Naive thymus-derived CD4-positive, alpha-beta T cell (primary cell): ENCODE results near the gene EYS. TPM values are rescaled to one million over a fixed set of nuclear protein-coding genes. Genes with fewer than 3 reads are reported as not detected.

Experiments used
- ATAC-seq: fragments of 150-1000 bp; cut with Tn5 transposase; 2 replicates; pipeline ENCODE4 v1.10.0; 2021; ENCODE audit warnings: mild to moderate bottlenecking, moderate library complexity
- CTCF ChIA-PET: fragments of 350-600 bp; sonication (Branson Sonifier 250); formaldehyde crosslinking; loops from one replicate; lab custom pipeline; 2021; ENCODE audit warnings: antibody characterized with exemption; lab: Charles Lee
- POLR2A ChIA-PET: fragments of 350-600 bp; sonication (Branson Sonifier 250); formaldehyde crosslinking; loops from one replicate; lab custom pipeline; 2021; ENCODE audit warnings: antibody characterized with exemption, inconsistent platforms; lab: Charles Lee
- DNase-seq, 9 donors: peaks; one replicate each; pipeline versions ENCODE4 v3.0.0 to v3.0.0-alpha.2; 2020 to 2022; ENCODE audit warnings: mixed read lengths in 1 of 9
- H3K27ac ChIP-seq: one replicate; pipeline ENCODE4 v1.7.0; 2013; ENCODE audit warnings: mild to moderate bottlenecking, low read depth, low read length, moderate library complexity
- H3K27me3 ChIP-seq, 2 donors: one replicate each; pipeline ENCODE4 v1.7.0; 2013; ENCODE audit warnings: low read length in 2 of 2, mild to moderate bottlenecking in 2 of 2, moderate library complexity in 2 of 2; ENCODE audit not compliant: control insufficient read depth in 2 of 2, insufficient read depth in 2 of 2
- H3K36me3 ChIP-seq, 3 experiments: 1 replicate in 2 of 3; 2 replicates in 1 of 3; pipeline ENCODE4 v1.7.0; 2013; ENCODE audit warnings: low read length in 3 of 3, mild to moderate bottlenecking in 3 of 3, moderate library complexity in 1 of 3; ENCODE audit not compliant: insufficient read depth in 3 of 3, control insufficient read depth in 2 of 3
- H3K4me1 ChIP-seq, 2 donors: one replicate each; pipeline ENCODE4 v1.7.0; 2013; ENCODE audit warnings: low read length in 2 of 2, mild to moderate bottlenecking in 2 of 2, moderate library complexity in 1 of 2; ENCODE audit not compliant: control insufficient read depth in 2 of 2, insufficient read depth in 2 of 2
- H3K4me3 ChIP-seq: 2 replicates; pipeline ENCODE4 v1.7.0; 2013; ENCODE audit warnings: mild to moderate bottlenecking, low read length
- H3K9me3 ChIP-seq, 3 experiments: 1 replicate in 2 of 3; 2 replicates in 1 of 3; pipeline ENCODE4 v1.7.0; 2013; ENCODE audit warnings: low read length in 3 of 3; ENCODE audit not compliant: control insufficient read depth in 2 of 3
- H3K27ac Mint-ChIP-seq, 9 donors: one replicate each; pipeline ENCODE4 v1.8.0; 2020 to 2022; ENCODE audit warnings: mixed read lengths in 9 of 9, mild to moderate bottlenecking in 8 of 9, moderate library complexity in 5 of 9, inconsistent platforms in 2 of 9
- H3K27me3 Mint-ChIP-seq, 5 donors: one replicate each; pipeline ENCODE4 v1.8.0; 2021 to 2022; ENCODE audit warnings: mixed read lengths in 5 of 5, mild to moderate bottlenecking in 1 of 5
- H3K36me3 Mint-ChIP-seq, 5 donors: one replicate each; pipeline ENCODE4 v1.8.0; 2020 to 2022; ENCODE audit warnings: mixed read lengths in 5 of 5, mild to moderate bottlenecking in 3 of 5, inconsistent platforms in 1 of 5
- H3K4me1 Mint-ChIP-seq, 7 donors: one replicate each; pipeline ENCODE4 v1.8.0; 2020 to 2022; ENCODE audit warnings: mixed read lengths in 7 of 7, mild to moderate bottlenecking in 3 of 7, inconsistent platforms in 1 of 7
- H3K4me3 Mint-ChIP-seq, 10 donors: one replicate each; pipeline ENCODE4 v1.8.0; 2020 to 2022; ENCODE audit warnings: mild to moderate bottlenecking in 10 of 10, mixed read lengths in 10 of 10, moderate library complexity in 6 of 10, inconsistent platforms in 2 of 10
- H3K9me3 Mint-ChIP-seq, 11 donors: one replicate each; pipeline ENCODE4 v1.8.0; 2020 to 2022; ENCODE audit warnings: mixed read lengths in 11 of 11, mild to moderate bottlenecking in 4 of 11, inconsistent platforms in 1 of 11, moderate library complexity in 1 of 11
- intact Hi-C, 2 donors: fragments of 100-400 bp; cut with micrococcal nuclease; formaldehyde crosslinking; loops; one replicate each; pipeline ENCODE4 v1.15.1; 2023
- polyA plus RNA-seq, 2 donors: library from polyadenylated mRNA; unstranded; fragments of 300-500 nt; fragmentation: Illumina TruSeq; gene quantifications; one replicate each; pipeline ENCODE4 v1.2.3, GENCODE V29; 2021
- total RNA-seq, 6 experiments: library from RNA in 5 of 6; stranded (reverse) in 5 of 6; gene quantifications; 1 replicate in 5 of 6; 2 replicates in 1 of 6; pipeline ENCODE4 v1.2.3 and lab custom pipeline; 2021 to 2026

The EYS gene
- total and polyA plus RNA-seq, 7 experiments from 2014 or later: 0.07 to 0.21 (median 0.13) TPM; not detected in 4

DNA sequence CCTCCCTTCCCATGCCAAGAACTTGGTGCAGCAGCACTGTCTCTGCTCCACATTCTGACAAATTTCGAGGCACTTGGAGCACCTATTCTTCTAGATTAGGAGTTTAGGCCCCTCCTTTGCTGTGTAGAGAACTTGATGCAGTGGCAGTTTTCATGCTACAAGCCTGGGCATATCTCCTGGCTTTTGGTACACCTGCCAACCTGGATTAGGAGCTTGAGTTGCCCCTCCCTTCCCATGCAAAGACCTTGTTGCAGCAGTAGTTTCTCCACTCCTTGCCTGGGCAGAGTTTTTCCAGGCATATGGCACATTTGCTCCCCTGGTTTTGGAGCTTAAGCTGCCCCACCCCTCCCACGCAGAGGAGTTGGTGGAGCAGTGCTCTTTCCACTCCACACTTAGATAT lies 956.1 kb downstream of the EYS start:
- H3K4me1 Mint-ChIP-seq: no peaks in the 10 kb centered on the region
- H3K36me3 Mint-ChIP-seq: no peaks in the 10 kb centered on the region
- H3K27ac Mint-ChIP-seq: no peak overlapping the region
- no peaks in the 10 kb centered on the region for H3K27me3 ChIP-seq
- ATAC-seq: no peak
- CTCF ChIA-PET: no interaction called here
- H3K36me3 ChIP-seq: no peaks in the 10 kb centered on the region
- no peak overlapping the region for H3K27ac ChIP-seq
- DNase-seq: no peak
- intact Hi-C loops: no loop called here
- H3K4me3 ChIP-seq: no peak overlapping the region
- POLR2A ChIA-PET: no interaction called here
- peaks cover 0 to 24% (median 6%) of the 10 kb centered on the region in 11 donors for H3K9me3 Mint-ChIP-seq
- H3K4me1 ChIP-seq: no peaks in the 10 kb centered on the region
- H3K27me3 Mint-ChIP-seq: no peaks in the 10 kb centered on the region
- no peak overlapping the region for H3K4me3 Mint-ChIP-seq
- H3K9me3 ChIP-seq: peaks cover 0 to 3% (median 0%) of the 10 kb centered on the region in 3 experiments

DNA sequence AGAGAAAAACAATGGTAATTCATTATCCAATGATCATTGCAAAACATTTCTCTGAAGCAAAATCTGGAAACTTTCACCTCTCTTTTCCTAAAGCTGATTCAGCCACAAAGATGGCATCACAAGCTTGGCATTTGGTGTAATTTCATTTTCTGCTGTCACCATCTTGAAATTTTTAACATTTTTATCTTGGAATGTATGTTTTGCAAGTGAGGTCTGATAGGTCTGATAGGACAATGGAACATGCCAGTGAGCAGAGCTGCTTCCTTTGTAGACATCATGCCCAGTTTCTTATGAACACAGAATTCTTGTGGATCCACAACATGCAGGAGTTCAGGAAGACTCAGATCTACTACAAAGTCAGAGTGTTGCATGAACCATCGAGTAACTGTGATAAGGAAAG lies 969.6 kb downstream of the EYS start:
- H3K9me3 ChIP-seq: no peaks in the 10 kb centered on the region
- ATAC-seq: no peak
- no peak overlapping the region for H3K27ac ChIP-seq
- H3K4me1 ChIP-seq: no peaks in the 10 kb centered on the region
- no peaks in the 10 kb centered on the region for H3K4me1 Mint-ChIP-seq
- H3K27me3 ChIP-seq: no peaks in the 10 kb centered on the region
- intact Hi-C loops: no loop called here
- ChIA-PET CTCF (no interaction called here), POLR2A (no interaction called here)
- no peak overlapping the region for H3K4me3 Mint-ChIP-seq
- H3K9me3 Mint-ChIP-seq: peaks cover 0 to 8% (median 1%) of the 10 kb centered on the region in 11 donors
- H3K36me3 ChIP-seq: no peaks in the 10 kb centered on the region
- DNase-seq: no peak
- no peak overlapping the region for H3K27ac Mint-ChIP-seq
- H3K4me3 ChIP-seq: no peak overlapping the region
- H3K27me3 Mint-ChIP-seq: no peaks in the 10 kb centered on the region
- H3K36me3 Mint-ChIP-seq: no peaks in the 10 kb centered on the region

DNA sequence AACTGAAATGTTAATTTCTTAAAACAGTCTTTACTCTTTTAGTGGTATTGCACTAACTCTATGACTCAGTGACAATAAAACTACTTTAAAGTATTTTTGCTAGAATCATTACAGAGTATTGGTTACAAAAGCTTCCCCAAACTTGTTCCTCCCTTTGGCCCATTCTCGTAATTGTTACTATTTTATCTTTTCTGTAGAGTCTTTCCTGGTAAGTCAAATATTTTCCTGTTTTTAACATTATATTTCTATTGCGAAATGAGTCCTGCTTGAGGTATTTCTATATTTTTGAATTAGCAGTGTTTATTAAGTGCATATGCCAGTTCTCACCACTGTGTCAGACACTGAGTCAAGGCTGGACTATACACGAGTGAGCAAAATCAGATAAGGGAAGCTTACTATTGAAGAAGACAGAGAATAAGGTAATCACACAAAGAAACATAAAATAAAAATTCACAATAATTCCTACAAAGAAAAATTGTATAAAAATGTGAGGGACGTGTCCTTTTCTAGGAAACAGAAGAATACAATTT lies 970.5 kb downstream of the EYS start:
- ATAC-seq: no peak
- no peak for DNase-seq
- Mint-ChIP-seq H3K4me3 (no peak overlapping the region), H3K9me3 (peaks cover 0 to 10% (median 4%) of the 10 kb centered on the region in 11 donors), H3K27ac (no peak overlapping the region), H3K36me3 (no peaks in the 10 kb centered on the region), H3K27me3 (no peaks in the 10 kb centered on the region), H3K4me1 (no peaks in the 10 kb centered on the region)
- H3K4me1 ChIP-seq: no peaks in the 10 kb centered on the region
- intact Hi-C loops: no loop called here
- ChIA-PET POLR2A (no interaction called here), CTCF (no interaction called here)
- no peak overlapping the region for H3K4me3 ChIP-seq
- no peak overlapping the region for H3K27ac ChIP-seq
- no peaks in the 10 kb centered on the region for H3K9me3 ChIP-seq
- no peaks in the 10 kb centered on the region for H3K36me3 ChIP-seq
- H3K27me3 ChIP-seq: no peaks in the 10 kb centered on the region

DNA sequence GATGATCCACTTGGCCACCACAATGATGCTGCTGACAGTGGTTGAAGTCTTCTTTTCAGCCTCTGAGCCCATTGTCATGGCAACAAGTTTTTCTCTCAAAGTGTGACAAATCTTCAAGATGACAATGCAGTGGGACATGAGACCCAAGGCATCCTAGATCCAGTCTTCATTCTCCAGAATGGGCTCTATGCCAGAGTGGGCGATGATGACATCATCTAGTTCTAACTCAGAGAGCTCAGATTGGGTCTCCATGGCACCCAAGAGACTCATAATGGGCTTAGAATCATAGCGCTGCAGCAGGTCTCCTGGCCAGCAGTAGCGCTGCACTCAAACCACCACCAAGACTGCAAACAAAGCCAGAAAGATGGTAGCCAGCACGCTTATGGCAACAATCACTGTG lies 973.6 kb downstream of the EYS start:
- no peaks in the 10 kb centered on the region for H3K4me1 Mint-ChIP-seq
- POLR2A ChIA-PET: no interaction called here

DNA sequence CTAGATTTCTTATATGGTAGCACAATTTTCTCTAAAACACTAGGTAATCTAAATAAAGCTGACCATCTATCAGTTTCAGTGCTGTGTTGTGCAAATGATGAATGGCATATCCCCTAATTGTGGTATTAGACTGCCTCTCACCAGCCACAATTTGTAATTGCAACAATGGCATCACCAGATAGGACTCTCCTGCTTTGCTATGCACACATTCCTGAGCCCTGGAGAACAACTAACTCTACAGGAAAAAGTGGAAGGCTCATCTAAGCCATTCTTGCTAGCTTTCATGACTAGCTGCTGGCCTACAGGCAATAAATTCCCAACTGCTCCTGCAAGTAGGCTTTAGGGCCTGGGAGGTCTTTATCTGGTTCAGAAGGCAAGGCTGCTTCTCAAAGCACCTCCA lies 974.1 kb downstream of the EYS start:
- Histone ChIP-seq H3K9me3 (no peaks in the 10 kb centered on the region), H3K4me1 (no peaks in the 10 kb centered on the region), H3K4me3 (no peak overlapping the region), H3K27me3 (no peaks in the 10 kb centered on the region), H3K27ac (no peak overlapping the region), H3K36me3 (no peaks in the 10 kb centered on the region)
- DNase-seq (no peak), ATAC-seq (no peak)
- CTCF ChIA-PET: no interaction called here
- H3K9me3 Mint-ChIP-seq: peaks cover 0 to 14% (median 7%) of the 10 kb centered on the region in 11 donors
- no peaks in the 10 kb centered on the region for H3K36me3 Mint-ChIP-seq
- no peak overlapping the region for H3K4me3 Mint-ChIP-seq
- POLR2A ChIA-PET: no interaction called here
- H3K27ac Mint-ChIP-seq: no peak overlapping the region
- H3K27me3 Mint-ChIP-seq: no peaks in the 10 kb centered on the region
- intact Hi-C loops: no loop called here
- no peaks in the 10 kb centered on the region for H3K4me1 Mint-ChIP-seq

More for the DNA sequence above, 973.6 kb downstream of the EYS start:
- H3K9me3 Mint-ChIP-seq: peaks cover 0 to 14% (median 8%) of the 10 kb centered on the region in 11 donors
- Histone ChIP-seq H3K27ac (no peak overlapping the region), H3K9me3 (no peaks in the 10 kb centered on the region), H3K36me3 (no peaks in the 10 kb centered on the region), H3K27me3 (no peaks in the 10 kb centered on the region), H3K4me1 (no peaks in the 10 kb centered on the region), H3K4me3 (no peak overlapping the region)
- no peak for DNase-seq
- no peak overlapping the region for H3K27ac Mint-ChIP-seq
- CTCF ChIA-PET: no interaction called here
- intact Hi-C loops: no loop called here
- no peak overlapping the region for H3K4me3 Mint-ChIP-seq
- no peaks in the 10 kb centered on the region for H3K36me3 Mint-ChIP-seq
- no peak for ATAC-seq
- no peaks in the 10 kb centered on the region for H3K27me3 Mint-ChIP-seq

DNA sequence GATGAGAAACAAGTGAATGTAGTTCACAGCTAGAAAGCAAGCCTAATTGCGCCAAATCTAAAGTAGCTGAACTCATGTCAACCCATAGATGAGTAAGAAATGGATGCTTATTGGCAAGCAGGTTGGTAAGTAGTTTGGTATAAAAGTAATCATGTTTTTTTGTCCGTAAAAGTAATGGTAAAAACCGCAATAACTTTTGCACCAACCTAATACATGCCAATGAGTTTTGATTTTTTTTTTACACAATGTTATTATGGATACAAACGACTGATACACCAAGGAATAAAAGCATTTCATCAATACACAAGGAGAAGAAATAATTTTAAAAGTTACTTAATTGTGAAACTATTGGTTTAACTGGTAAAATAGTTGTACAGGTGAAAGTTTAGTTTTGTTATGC lies 977.5 kb downstream of the EYS start:
- Mint-ChIP-seq H3K9me3 (peaks cover 0 to 16% (median 8%) of the 10 kb centered on the region in 11 donors), H3K4me3 (no peak overlapping the region), H3K36me3 (no peaks in the 10 kb centered on the region), H3K27me3 (no peaks in the 10 kb centered on the region), H3K27ac (no peak overlapping the region), H3K4me1 (no peaks in the 10 kb centered on the region)
- no peaks in the 10 kb centered on the region for H3K9me3 ChIP-seq
- CTCF ChIA-PET: no interaction called here
- POLR2A ChIA-PET: no interaction called here
- H3K4me3 ChIP-seq: no peak overlapping the region
- H3K27ac ChIP-seq: no peak overlapping the region
- intact Hi-C loops: no loop called here
- DNase-seq: no peak
- H3K36me3 ChIP-seq: no peaks in the 10 kb centered on the region
- ATAC-seq: no peak
- H3K27me3 ChIP-seq: no peaks in the 10 kb centered on the region
- H3K4me1 ChIP-seq: no peaks in the 10 kb centered on the region

DNA sequence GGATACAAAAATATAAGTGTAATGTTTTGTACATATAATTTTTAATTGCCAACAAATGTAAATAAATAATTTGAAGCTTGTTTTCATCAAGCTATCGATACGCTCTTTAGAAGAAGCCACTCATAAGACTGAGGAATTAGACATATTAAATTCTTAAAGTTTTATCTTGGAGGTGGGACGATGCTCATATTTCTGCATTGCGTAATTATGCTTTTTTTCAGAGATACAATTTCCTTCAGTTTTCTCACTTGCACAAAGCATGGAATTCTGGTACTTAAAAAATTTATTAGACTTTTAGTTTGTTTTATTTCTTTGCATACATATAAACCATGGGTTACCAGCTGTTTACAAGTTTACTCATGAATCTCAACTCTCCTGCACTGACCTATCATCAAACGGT lies 980.0 kb downstream of the EYS start:
- no peak overlapping the region for H3K27ac ChIP-seq
- POLR2A ChIA-PET: no interaction called here
- Mint-ChIP-seq H3K27ac (no peak overlapping the region), H3K4me1 (no peaks in the 10 kb centered on the region), H3K9me3 (peaks cover 3 to 14% (median 9%) of the 10 kb centered on the region in 11 donors), H3K4me3 (no peak overlapping the region), H3K27me3 (no peaks in the 10 kb centered on the region), H3K36me3 (no peaks in the 10 kb centered on the region)
- H3K36me3 ChIP-seq: no peaks in the 10 kb centered on the region
- no peak for DNase-seq
- no peaks in the 10 kb centered on the region for H3K27me3 ChIP-seq
- no peaks in the 10 kb centered on the region for H3K9me3 ChIP-seq
- no peaks in the 10 kb centered on the region for H3K4me1 ChIP-seq
- intact Hi-C loops: no loop called here
- no peak for ATAC-seq
- CTCF ChIA-PET: no interaction called here
- no peak overlapping the region for H3K4me3 ChIP-seq
